ENCODE measurements around the gene CDC42EP4. TPM values are rescaled to one million over a fixed set of nuclear protein-coding genes. Genes with fewer than 3 reads are reported as not detected.

CDC42EP4 gene
- total RNA-seq, 1 donor from 2014 or later, result 44.6 TPM

- Histone ChIP-seq H3K4me3 (peak overlapping the region; percentile 1), H3K4me1 (peaks cover 81% of the 10 kb centered on the region), H3K27ac (peak overlapping the region; percentile 79), H3K9me3 (no peaks in the 10 kb centered on the region), H3K27me3 (ENCODE audit: low read depth) (no peaks in the 10 kb centered on the region), H3K36me3 (peaks cover 3% of the 10 kb centered on the region)
- peak; percentile 81 to 87 for ATAC-seq
- DNase-seq, result peak; percentile 85
- no peak for TF ChIP-seq CTCF (IDR thresholded peaks at IDR 0.05)
- intact Hi-C loops (cut with DNase I), result no loop called here
These were observed 20.5 kb downstream of the CDC42EP4 start for GRCh38 chr17:73291260-73291801.

DNA sequence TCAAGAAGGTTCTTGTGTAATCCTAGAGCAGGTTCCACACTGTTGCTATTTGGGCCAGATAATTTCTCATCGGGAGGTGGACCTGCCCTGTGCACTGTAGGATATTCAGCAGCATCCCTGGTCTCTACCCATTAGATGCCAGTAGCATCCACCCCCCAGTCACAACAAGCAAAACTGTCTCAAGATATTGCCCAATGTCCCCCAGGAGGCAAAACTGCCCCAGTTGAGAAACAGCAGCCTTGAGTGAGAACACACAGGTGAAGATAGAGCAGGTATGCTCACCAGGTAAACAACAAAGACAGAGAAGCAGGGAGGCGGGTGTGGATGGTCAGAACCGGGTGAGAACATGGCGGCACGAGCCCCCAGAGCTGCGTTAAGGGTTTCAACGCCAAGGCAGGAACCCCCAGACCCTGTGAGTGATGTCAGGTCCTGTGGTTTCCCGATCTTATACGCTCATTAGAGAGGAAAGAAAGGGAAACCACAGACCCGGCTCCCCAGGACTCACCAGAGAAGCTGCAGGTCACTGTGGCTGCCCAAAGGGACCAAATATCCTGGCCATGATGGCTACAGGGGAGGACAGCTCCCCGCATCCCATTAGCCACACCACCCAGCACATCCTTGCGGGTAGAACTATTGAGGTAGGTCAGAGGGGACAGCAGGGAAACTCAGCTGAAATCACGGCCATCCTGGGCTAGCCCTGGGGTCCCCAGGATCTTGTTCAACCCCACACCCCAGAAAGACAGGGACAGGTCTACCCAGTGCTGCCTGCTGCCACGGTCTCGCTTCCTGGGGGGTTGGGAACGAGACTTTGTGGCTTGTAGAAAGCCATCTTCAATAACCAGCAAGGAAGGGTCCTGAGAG lies 21.2 kb downstream of the CDC42EP4 start:
- intact Hi-C loops (cut with DNase I), result no loop called here
- Histone ChIP-seq H3K27ac (peak overlapping the region; percentile 79), H3K4me1 (peaks cover 81% of the 10 kb centered on the region), H3K9me3 (no peaks in the 10 kb centered on the region), H3K27me3 (ENCODE audit: low read depth) (no peaks in the 10 kb centered on the region), H3K36me3 (peaks cover 10% of the 10 kb centered on the region), H3K4me3 (no peak overlapping the region)
- DNase-seq (no peak), ATAC-seq (no peak)
- no peak for TF ChIP-seq CTCF (IDR thresholded peaks at IDR 0.05)

DNA sequence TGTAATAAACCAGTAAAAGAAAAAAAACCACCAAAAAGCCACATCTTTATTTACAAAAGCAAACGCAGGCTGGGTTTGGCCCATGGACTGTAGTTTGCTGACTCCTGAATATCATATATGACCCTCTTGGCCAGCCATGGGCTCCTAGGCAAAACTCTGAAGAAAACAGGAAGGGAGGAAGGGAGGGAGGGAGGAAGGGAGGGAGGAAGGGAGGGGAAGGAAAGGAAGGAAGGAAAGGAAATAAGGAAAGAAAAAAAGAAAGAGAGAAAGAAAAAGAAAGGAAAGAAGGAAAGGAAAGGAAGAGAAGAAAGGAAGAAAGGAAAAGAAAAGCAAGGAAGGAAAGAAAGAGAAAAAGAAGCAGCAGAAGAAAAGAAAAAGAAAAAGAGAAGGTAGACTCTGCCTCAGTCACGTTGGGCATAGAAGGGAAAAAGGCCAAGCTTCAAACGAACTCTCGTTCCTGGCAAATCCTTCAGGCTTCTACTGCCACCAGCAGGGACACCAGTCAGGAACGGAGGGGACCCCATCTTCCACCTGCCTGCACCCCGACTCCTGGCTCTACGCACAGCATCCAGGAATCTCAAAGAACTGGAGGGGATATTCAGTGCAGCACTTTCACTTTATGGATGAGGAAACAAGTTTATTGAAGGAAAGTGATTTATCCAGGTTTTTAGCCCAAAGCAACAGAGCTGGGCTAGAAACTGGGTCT lies 22.1 kb downstream of the CDC42EP4 start:
- peak overlapping the region; percentile 49 for H3K27ac ChIP-seq
- ATAC-seq (no peak), DNase-seq (no peak)
- H3K4me3 ChIP-seq, result no peak overlapping the region
- H3K4me1 ChIP-seq, result peaks cover 81% of the 10 kb centered on the region
- no peak for TF ChIP-seq CTCF (IDR thresholded peaks at IDR 0.05)
- H3K36me3 ChIP-seq, result peaks cover 19% of the 10 kb centered on the region
- intact Hi-C loops (cut with DNase I), result no loop called here
- no peaks in the 10 kb centered on the region for H3K9me3 ChIP-seq
- no peaks in the 10 kb centered on the region for H3K27me3 ChIP-seq (ENCODE audit: low read depth)

- H3K36me3 ChIP-seq, result peaks cover 29% of the 10 kb centered on the region
- intact Hi-C loops (cut with DNase I), result no loop called here
- no peak for TF ChIP-seq CTCF (IDR thresholded peaks at IDR 0.05)
- DNase-seq (peak; percentile 64), ATAC-seq (peak; percentile 62 to 76)
- H3K4me3 ChIP-seq, result no peak overlapping the region
- H3K27ac ChIP-seq, result peak overlapping the region; percentile 49
- H3K27me3 ChIP-seq (ENCODE audit: low read depth), result no peaks in the 10 kb centered on the region
- H3K9me3 ChIP-seq, result no peaks in the 10 kb centered on the region
- H3K4me1 ChIP-seq, result peaks cover 72% of the 10 kb centered on the region
These were observed 23.1 kb downstream of the CDC42EP4 start for GRCh38 chr17:73288534-73289302.

- no peak for TF ChIP-seq CTCF (IDR thresholded peaks at IDR 0.05)
- ATAC-seq (no peak), DNase-seq (no peak)
- H3K27me3 ChIP-seq (ENCODE audit: low read depth), result no peaks in the 10 kb centered on the region
- no peak overlapping the region for H3K4me3 ChIP-seq
- no peak overlapping the region for H3K27ac ChIP-seq
- peaks cover 35% of the 10 kb centered on the region for H3K36me3 ChIP-seq
- H3K4me1 ChIP-seq, result peaks cover 54% of the 10 kb centered on the region
- intact Hi-C loops (cut with DNase I), result no loop called here
- no peaks in the 10 kb centered on the region for H3K9me3 ChIP-seq
These were observed 24.9 kb downstream of the CDC42EP4 start for GRCh38 chr17:73286863-73287296.
